Loucy (cell line): ENCODE results near the gene ELMOD1.

ENCODE experiments used
- CTCF ChIP-seq: fragments of 200-600 bp; sonication (generic); conservative IDR thresholded peaks from 2 replicates; pipeline ENCODE4 v1.5.1; 2014; ENCODE audit warnings: mild to moderate bottlenecking, antibody characterized with exemption, low read length
- EZH2phosphoT487 ChIP-seq: fragments of 200-600 bp; IDR thresholded peaks from 2 replicates; pipeline ENCODE4 v1.6.1; 2018; ENCODE audit warnings: antibody characterized with exemption, mild to moderate bottlenecking, moderate library complexity, borderline replicate concordance

- TF ChIP-seq CTCF (no peak), EZH2phosphoT487 (no peak)
Measured at GRCh38 chr11:107631043-107631442, 40.1 kb downstream of the ELMOD1 start.
